Fibroblast of peridontal ligament (primary cell): ENCODE results near the gene CNTNAP2.
A peak's percentile ranks its signal among the peaks of the same experiment; 100 is the strongest.

Source experiments
- DNase-seq: peaks from one replicate; pipeline ENCODE4 v3.0.0-alpha.2; 2010; ENCODE audit errors: extremely low read depth

The CNTNAP2 gene

DNA sequence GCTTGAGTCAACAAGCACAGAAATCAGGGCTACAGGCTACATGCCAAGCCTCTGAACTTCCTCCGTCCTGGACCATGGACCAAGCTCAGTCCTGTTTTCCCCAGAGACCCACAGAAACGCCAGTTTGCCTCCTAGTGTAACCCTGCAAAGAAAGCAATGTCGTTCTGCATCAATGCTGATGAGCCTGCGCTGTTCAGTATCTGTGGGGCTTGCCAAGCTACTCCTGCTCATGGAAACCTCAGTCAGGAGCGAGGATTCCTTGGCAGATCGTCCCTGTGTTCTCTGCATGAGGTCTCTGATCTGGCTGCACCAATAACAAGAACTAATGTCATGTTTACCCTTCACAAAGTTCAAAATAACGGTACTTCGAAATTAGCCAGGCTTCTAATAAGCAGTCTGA, 1978.5 kb downstream of the CNTNAP2 start:
- peak; percentile 0 for DNase-seq

- no peak for DNase-seq
These were observed 1987.6 kb downstream of the CNTNAP2 start for GRCh38 chr7:148104136-148104716.

DNA sequence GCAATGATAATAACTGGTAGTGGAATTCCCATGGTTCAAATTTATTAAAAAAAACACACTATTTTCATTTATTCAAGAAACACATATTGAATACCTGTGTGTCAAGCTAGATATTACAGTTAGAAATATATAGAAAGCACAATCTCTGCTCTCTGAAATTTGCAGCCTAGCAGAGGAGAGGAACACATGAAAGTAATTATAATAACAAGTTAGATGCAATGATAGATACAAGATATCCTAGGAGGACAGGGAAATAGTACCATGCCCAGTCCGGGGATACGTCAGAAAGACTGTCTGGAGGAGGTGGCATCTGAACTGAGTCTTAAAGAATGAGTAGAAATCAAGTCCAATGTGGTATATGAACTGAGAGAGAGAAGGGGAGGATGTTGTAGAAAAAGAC, 1988.3 kb downstream of the CNTNAP2 start:
- no peak for DNase-seq

DNA sequence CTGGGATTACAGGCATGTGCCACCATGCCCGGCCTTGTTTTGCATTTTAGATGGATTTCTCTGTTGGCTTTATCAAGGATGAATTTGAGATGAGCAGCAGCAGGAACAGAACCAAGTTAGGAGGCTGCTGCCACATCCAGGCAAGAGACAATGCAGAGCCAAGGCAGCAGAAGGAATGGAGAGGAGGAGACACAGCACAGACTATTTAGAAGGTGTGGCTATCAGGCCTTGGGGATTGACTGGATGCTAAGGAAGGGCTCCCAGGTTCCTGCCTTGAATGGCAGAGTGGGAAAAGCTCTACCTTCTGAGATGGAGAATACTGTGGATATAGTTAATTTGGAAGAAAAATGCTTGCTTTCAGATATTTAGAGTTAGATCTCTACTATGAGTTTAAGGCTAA, 1989.3 kb downstream of the CNTNAP2 start:
- no peak for DNase-seq

DNA sequence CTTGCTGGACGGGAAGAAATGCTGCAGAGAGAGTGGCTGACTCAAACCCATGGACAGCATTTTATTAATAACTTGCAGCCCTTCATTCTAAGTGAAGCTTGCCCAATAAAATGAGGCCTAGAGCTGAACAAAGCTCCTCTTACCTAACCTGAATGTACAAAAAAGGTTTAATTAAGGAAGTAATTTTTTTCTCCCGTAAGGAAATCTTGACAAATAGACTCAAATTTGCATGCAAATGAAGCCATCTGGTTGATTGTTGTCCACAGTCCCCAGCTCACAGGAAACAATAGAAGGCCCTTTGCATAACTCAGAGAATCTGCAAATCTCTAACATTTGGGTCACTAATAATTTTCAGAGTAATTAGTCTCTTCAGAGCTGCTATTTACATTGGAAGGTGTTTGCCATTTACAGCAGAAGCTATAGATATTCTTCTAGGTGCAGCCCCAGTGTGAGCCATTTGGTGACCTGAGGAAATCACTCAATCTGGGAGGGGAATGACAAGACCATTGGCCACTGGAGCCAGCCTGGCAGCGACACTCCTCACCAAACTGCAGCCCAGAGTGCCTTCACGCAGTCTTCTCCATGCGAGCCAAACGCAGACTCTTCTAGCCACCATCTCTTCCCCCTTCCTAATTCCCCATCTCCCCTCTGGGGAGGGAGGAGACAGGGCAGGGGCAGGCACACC, 1991.0 kb downstream of the CNTNAP2 start:
- no peak for DNase-seq

DNA sequence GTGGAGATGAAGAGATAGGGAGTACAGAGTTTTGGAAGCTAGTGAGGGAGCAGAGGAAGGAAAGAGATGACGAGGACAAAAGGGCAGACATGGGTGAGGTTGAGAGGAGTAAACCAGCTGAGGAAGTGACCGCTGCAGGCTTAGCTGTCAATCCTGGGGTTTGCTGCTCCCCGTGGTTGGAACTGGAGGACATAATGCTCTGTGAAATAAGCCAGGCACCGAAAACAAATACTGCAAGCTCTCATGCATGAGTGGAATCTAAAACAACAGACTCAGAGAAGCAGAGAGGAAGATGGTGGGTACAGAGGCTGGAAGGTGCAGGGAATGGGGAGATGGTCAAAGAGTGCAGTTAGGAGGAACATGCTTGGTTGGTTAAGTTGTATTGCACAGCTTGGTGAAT, 1991.8 kb downstream of the CNTNAP2 start:
- no peak for DNase-seq

GRCh38 chr7:148110097-148110868, 1993.7 kb downstream of the CNTNAP2 start:
- DNase-seq: no peak

DNA sequence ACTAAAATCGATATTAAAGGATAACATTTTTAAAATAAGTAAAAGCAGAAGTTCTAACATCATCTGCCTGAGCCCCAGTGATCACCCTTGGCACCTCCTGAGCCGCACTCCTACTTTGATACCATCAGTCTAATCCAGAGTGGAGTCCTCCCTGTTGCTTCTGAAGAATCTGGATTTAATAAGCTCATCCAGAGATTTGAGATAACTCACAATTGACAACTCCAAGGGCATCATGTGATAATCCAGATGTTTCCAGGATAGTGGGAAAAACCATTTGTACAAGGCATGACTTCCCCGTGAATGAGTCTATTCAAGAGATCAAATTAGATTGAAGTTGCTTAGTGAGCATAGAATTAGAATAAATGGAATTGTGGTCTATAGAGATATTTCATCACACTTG, 1998.2 kb downstream of the CNTNAP2 start:
- no peak for DNase-seq

GRCh38 chr7:148115308-148115707, 1998.7 kb downstream of the CNTNAP2 start:
- DNase-seq: no peak

DNA sequence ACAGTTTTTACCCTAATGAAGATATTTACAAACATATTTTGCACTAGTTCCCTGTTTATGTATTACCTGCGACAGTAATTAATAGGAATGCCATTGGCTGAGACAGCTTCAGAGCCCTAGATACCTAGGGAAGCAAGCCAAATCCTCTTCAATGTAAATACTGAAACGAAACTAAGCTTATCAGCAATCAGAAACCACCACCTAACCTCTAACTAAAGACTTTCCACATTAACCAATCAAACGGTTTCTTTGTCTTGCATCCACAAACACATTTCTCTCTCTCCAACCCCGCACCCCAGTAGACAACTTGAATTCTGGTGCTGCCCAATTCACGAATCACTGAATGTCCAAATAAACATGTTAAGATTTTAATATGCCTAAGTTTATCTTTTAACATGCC, 1999.6 kb downstream of the CNTNAP2 start:
- DNase-seq: no peak

DNA sequence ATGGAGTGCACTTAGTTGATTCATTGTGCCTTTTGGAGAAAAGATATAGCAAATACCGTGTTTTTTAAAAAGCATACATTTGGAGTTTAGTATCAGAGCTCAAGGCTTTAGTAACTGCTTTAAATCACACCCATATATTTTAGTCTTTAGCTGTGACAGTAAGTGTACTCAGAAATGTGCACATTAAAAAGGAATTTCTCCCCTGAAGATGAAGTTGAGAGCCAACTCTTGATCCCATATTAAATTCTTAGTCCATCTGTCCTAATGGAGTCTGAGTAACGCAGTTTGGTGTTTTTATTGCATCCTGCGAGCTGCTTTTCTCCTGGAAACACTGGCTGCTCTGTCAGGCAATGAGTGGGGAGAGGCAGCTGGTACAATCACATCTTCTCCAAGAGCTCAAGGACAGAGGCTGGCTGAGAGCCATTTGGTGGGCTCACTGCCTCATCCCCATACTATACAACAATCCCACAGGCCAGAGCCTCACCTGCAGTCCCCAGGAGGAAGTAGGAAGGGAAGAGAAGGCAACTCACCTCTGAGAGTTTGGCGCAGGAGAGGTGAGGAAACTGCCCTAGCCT, 2000.3 kb downstream of the CNTNAP2 start:
- DNase-seq: no peak

DNA sequence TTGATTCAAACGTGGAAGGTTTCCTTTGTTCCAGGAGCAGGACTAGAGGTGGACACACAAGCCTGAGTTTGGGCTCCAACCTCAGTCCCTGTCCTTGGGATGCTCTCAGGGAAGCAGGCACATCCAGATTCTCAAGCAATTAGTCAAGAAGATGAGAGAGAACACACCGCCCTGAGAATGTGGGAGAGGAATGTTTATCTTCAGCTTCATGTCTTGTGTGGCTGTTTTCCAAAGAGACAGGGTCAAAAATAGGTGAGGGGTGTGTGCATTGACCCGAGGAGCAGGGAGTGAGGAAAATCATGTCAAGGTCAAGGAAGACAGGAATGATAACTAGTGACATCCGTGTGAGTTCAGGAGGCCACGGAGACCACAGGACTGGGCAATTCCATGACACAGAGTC, 2001.8 kb downstream of the CNTNAP2 start:
- no peak for DNase-seq

- DNase-seq: no peak
These were observed 2004.8 kb downstream of the CNTNAP2 start for GRCh38 chr7:148121401-148121800.

- DNase-seq: no peak
These were observed 2005.2 kb downstream of the CNTNAP2 start for GRCh38 chr7:148121847-148122246.

- DNase-seq: no peak
These were observed 2007.9 kb downstream of the CNTNAP2 start for GRCh38 chr7:148124477-148124876.

DNA sequence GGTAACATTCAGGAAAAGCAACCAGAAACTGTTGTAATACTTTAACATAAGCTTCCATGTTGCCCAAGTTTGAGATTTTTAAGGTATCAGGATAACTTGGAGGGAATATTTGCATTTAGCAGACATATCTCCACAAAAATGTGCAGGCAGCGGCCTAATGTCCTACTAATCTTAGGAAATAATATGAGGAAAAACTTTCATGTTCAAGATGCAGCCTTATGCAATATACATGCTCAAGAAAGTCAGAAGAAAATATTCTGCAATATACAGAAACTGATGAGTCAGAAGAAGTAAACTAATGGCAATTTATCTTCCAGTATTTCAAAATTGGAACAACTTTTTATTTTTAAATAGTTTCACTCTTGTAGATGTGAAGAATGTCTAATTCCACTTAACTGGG, 2010.8 kb downstream of the CNTNAP2 start:
- no peak for DNase-seq

- no peak for DNase-seq
These were observed 2012.4 kb downstream of the CNTNAP2 start for GRCh38 chr7:148129023-148129422.

DNA sequence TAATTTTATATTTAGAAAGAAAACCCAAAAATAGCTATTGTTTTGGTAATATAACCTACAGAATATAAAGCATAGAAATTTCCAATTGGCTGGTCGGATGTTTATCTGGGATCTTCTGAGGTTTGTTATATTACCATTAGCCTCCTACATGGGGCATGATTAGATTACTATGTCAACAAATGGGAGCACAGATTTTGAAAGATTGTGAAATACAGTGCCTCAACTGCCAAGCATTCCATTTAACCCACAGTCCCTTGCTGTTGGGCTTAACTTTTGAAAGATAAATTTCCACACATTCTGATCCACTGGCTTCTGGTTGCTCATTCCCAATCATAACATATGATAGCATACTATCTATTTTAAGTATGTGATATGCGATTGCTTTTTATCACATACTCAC, 2018.5 kb downstream of the CNTNAP2 start:
- peak; percentile 16 for DNase-seq

DNA sequence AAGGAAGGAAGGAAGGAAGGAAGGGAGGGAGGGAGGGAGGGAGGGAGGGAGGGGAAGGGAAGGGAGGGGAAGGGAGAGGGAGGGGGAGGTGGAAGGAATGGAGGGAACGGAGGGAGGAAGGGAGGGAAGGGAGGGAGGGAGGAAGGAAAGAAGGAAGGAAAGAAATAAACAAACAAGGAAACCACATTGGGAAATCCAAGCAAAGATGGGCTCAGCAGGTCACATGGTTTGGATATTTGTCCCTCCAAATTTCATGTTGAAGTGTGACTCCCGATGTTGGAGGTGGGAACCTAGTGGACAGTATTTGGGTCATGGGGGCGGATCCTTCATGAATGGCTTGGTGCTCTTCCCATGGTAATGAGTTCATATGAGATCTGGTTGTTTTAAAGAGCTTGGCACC, 2019.4 kb downstream of the CNTNAP2 start:
- no peak for DNase-seq

GRCh38 chr7:148142660-148143248, 2026.2 kb downstream of the CNTNAP2 start:
- peak; percentile 47 for DNase-seq

- DNase-seq: no peak
These were observed 2028.2 kb downstream of the CNTNAP2 start for GRCh38 chr7:148144827-148145226.

DNA sequence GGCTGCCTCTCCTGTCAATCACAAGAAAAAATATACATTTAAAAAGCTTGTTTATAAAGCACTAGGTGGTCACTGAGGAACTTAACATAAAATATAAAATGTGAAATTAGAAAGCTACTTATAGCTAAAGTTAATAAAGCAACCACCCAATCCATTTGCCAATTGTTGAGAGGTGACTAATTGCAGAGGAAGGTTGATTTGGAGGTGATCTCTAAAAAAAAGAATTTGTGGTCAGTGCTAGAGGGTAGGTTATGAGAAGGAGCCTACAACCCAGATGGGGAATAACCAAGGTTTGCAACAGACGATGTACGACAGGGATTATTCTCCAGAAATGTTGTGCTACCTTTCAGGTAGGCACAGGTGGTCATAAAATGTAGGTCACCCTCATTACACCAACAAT, 2029.7 kb downstream of the CNTNAP2 start:
- DNase-seq: no peak
